IPS-18c (cell line): ENCODE results near the gene COPS3.
"Not testable (repeated sequence)": the region's sequence is repeated elsewhere in the genome, so short reads cannot be mapped to it uniquely, and the experiment has no call there.

Source experiments
- H3K4me3 ChIP-seq: 2 replicates; pipeline ENCODE4 v1.7.0; 2013; ENCODE audit warnings: low read depth, mild to moderate bottlenecking, low read length, moderate library complexity; ENCODE audit not compliant: insufficient read depth
- H3K9me3 ChIP-seq: one replicate; pipeline ENCODE4 v1.6.1; 2013; ENCODE audit warnings: mild to moderate bottlenecking, low read length, moderate library complexity; ENCODE audit not compliant: control insufficient read depth, insufficient read depth

The COPS3 gene

GRCh38 chr17:17304521-17304985 lies 23.5 kb upstream of the COPS3 start:
- Histone ChIP-seq H3K4me3 (no peak overlapping the region), H3K9me3 (peaks cover 2% of the 10 kb centered on the region)

- Histone ChIP-seq H3K9me3 (peaks cover 2% of the 10 kb centered on the region), H3K4me3 (peak overlapping the region; percentile 65)
Observed at GRCh38 chr17:17303847-17304490, 22.9 kb upstream of the COPS3 start.

GRCh38 chr17:17303010-17303846 lies 22.2 kb upstream of the COPS3 start, which contains the start of gene NT5M:
Gene NT5M (plus strand): TSS chr17:17303373. CDS start chr17:17303551, 178 bp downstream.
- peak within 1 kb of the TSS; percentile 65 for H3K4me3 ChIP-seq
- peaks cover 2% of the 10 kb centered on the region for H3K9me3 ChIP-seq

- peak overlapping the region; percentile 41; the same call in 1 of the 2 replicates for H3K4me3 ChIP-seq
- H3K9me3 ChIP-seq = not testable (repeated sequence)
Observed at GRCh38 chr17:17301659-17302058, 20.6 kb upstream of the COPS3 start.

GRCh38 chr17:17300624-17301568 lies 19.9 kb upstream of the COPS3 start:
- Histone ChIP-seq H3K9me3 (no peaks in the 10 kb centered on the region), H3K4me3 (peak overlapping the region; percentile 89)

- no peak overlapping the region for H3K4me3 ChIP-seq
- H3K9me3 ChIP-seq = no peaks in the 10 kb centered on the region
Observed at GRCh38 chr17:17298108-17298507, 17.1 kb upstream of the COPS3 start.

- H3K9me3 ChIP-seq = no peaks in the 10 kb centered on the region
- no peak overlapping the region for H3K4me3 ChIP-seq
Observed at GRCh38 chr17:17297217-17297616, 16.2 kb upstream of the COPS3 start.

GRCh38 chr17:17295141-17295540 lies 14.1 kb upstream of the COPS3 start:
- Histone ChIP-seq H3K4me3 (no peak overlapping the region), H3K9me3 (no peaks in the 10 kb centered on the region)

GRCh38 chr17:17289701-17290100 lies 8.7 kb upstream of the COPS3 start:
- no peak overlapping the region for H3K4me3 ChIP-seq
- H3K9me3 ChIP-seq = peaks cover 2% of the 10 kb centered on the region

- Histone ChIP-seq H3K9me3 (peaks cover 2% of the 10 kb centered on the region), H3K4me3 (no peak overlapping the region)
Observed at GRCh38 chr17:17289086-17289485, 8.0 kb upstream of the COPS3 start.

GRCh38 chr17:17285951-17286350 lies 4.9 kb upstream of the COPS3 start:
- peaks cover 2% of the 10 kb centered on the region for H3K9me3 ChIP-seq
- H3K4me3 ChIP-seq = no peak overlapping the region

GRCh38 chr17:17279316-17279715 lies 1.7 kb downstream of the COPS3 start:
- Histone ChIP-seq H3K9me3 (no peaks in the 10 kb centered on the region), H3K4me3 (0 out of 2 replicates have a peak overlapping the region, but pooled peaks have one; percentile 99)

- not testable (repeated sequence) for H3K4me3 ChIP-seq, H3K9me3 ChIP-seq
Observed at GRCh38 chr17:17277431-17277830, 3.6 kb downstream of the COPS3 start.

GRCh38 chr17:17275971-17276370 lies 5.1 kb downstream of the COPS3 start:
- H3K4me3 ChIP-seq = no peak overlapping the region

GRCh38 chr17:17269926-17270773 lies 10.9 kb downstream of the COPS3 start:
- Histone ChIP-seq H3K4me3 (no peak overlapping the region), H3K9me3 (no peaks in the 10 kb centered on the region)

More at GRCh38 chr17:17275971-17276370, 5.1 kb downstream of the COPS3 start:
- no peaks in the 10 kb centered on the region for H3K9me3 ChIP-seq

- H3K4me3 ChIP-seq = no peak overlapping the region
- no peaks in the 10 kb centered on the region for H3K9me3 ChIP-seq
Observed at GRCh38 chr17:17264430-17264829, 16.6 kb downstream of the COPS3 start.
